HepG2 (cell line): ENCODE measurements around the gene MNX1. TPM values are rescaled to one million over a fixed set of nuclear protein-coding genes. Genes with fewer than 3 reads are reported as not detected.
A peak's percentile ranks its signal among the peaks of the same experiment; 100 is the strongest.

ENCODE experiments used
- ATAC-seq: fragments of 200-7000 bp; cut with Tn5 transposase; 3 replicates; pipeline ENCODE4 v1.9.1; 2020; ENCODE audit warnings: mild to moderate bottlenecking, moderate library complexity
- BruUV-seq: library from RNA; stranded (reverse); fragments of 400-500 nt; replicated peaks from 2 replicates; lab custom pipeline; 2021; lab: Mats Ljungman, UMichigan
- CTCF ChIA-PET: fragments of 300-600 bp; formaldehyde crosslinking; extraction: SDS; loops from one replicate; lab custom pipeline; 2021; ENCODE audit warnings: low total read pairs, inconsistent platforms, low intra/inter-chr PET ratio; lab: Yijun Ruan, JAX
- POLR2A ChIA-PET: fragments of 350-600 bp; sonication (Branson Sonifier 250); formaldehyde crosslinking; loops from one replicate; lab custom pipeline; 2020; ENCODE audit warnings: antibody characterized with exemption, inconsistent platforms; lab: Yijun Ruan, JAX
- DNase-seq: peaks from one replicate; pipeline ENCODE4 v3.0.0-alpha.2; 2015; ENCODE audit warnings: low spot score
- FAIRE-seq: peaks from 3 replicates; lab custom pipeline; 2011; peaks lifted over from hg19 to GRCh38; lab: Jason Lieb, UNC
- H2AFZ ChIP-seq: one replicate; pipeline ENCODE4 v1.6.1; 2011; ENCODE audit warnings: low read length, inconsistent platforms
- H3K27ac ChIP-seq: fragments of 300-600 bp; 3 replicates; pipeline ENCODE4 v1.8.0; 2011; ENCODE audit warnings: mixed run types, mild to moderate bottlenecking, mixed read lengths, low read length, inconsistent platforms; ENCODE audit not compliant: insufficient read depth; ENCODE audit errors: extremely low read length
- H3K27me3 ChIP-seq, 2 experiments: fragments of 200-600 bp in 1 of 2; 2 replicates in 1 of 2; 3 replicates in 1 of 2; pipeline versions ENCODE4 v1.6.0 to v1.8.0; 2011; ENCODE audit warnings: low read length in 2 of 2, mild to moderate bottlenecking in 2 of 2, moderate library complexity in 2 of 2, inconsistent platforms in 1 of 2; ENCODE audit not compliant: insufficient read depth in 2 of 2, control insufficient read depth in 1 of 2
- H3K36me3 ChIP-seq, 2 experiments: fragments of 200-600 bp in 1 of 2; replicated peaks in 1 of 2; 2 replicates in 1 of 2; 3 replicates in 1 of 2; pipeline versions ENCODE4 v1.5.1 to v1.8.0; 2011; ENCODE audit warnings: low read length in 2 of 2, inconsistent platforms in 1 of 2; ENCODE audit not compliant: insufficient read depth in 2 of 2, control insufficient read depth in 1 of 2
- H3K4me1 ChIP-seq: 2 replicates; pipeline ENCODE4 v1.5.1; 2012; ENCODE audit warnings: low read length, inconsistent platforms; ENCODE audit not compliant: insufficient read depth
- H3K4me2 ChIP-seq: 2 replicates; pipeline ENCODE4 v1.6.0; 2011; ENCODE audit warnings: low read depth, low read length, inconsistent platforms
- H3K4me3 ChIP-seq, 3 experiments: fragments of 200-600 bp in 1 of 3; sonication (generic), shearing (Covaris generic) in 1 of 3; replicated peaks in 1 of 3; 2 replicates each; pipeline ENCODE4 v1.5.1; 2011 to 2016; ENCODE audit warnings: low read length in 3 of 3, inconsistent platforms in 2 of 3, low read depth in 2 of 3, mild to moderate bottlenecking in 2 of 3, control low read depth in 1 of 3, mixed read lengths in 1 of 3; ENCODE audit not compliant: insufficient read depth in 1 of 3
- H3K79me2 ChIP-seq: one replicate; pipeline ENCODE4 v1.6.1; 2011; ENCODE audit warnings: low read length, inconsistent platforms; ENCODE audit not compliant: insufficient read depth
- H3K9ac ChIP-seq: 2 replicates; pipeline ENCODE4 v1.6.0; 2011; ENCODE audit warnings: mild to moderate bottlenecking, low read depth, low read length, inconsistent platforms; ENCODE audit not compliant: insufficient read depth
- H3K9me3 ChIP-seq: 2 replicates; pipeline ENCODE4 v1.5.1; 2012; ENCODE audit warnings: mild to moderate bottlenecking, low read length
- H4K20me1 ChIP-seq: 2 replicates; pipeline ENCODE4 v1.6.0; 2011; ENCODE audit warnings: inconsistent platforms, mild to moderate bottlenecking, low read length, moderate library complexity; ENCODE audit not compliant: insufficient read depth
- DZIP1 ChIP-seq: sonication (generic); formaldehyde crosslinking; IDR thresholded peaks from 2 replicates; pipeline ENCODE4 v1.5.0; 2020; ENCODE audit warnings: mild to moderate bottlenecking, missing genetic modification reagents
- ELF4 ChIP-seq: sonication (generic); formaldehyde crosslinking; IDR thresholded peaks from 2 replicates; pipeline ENCODE4 v1.5.0; 2020; ENCODE audit warnings: missing genetic modification reagents, mild to moderate bottlenecking, moderate library complexity, borderline replicate concordance
- ESRRA ChIP-seq: sonication (generic); formaldehyde crosslinking; IDR thresholded peaks from 2 replicates; pipeline ENCODE4 v1.5.1; 2020; ENCODE audit warnings: mild to moderate bottlenecking, low read depth, missing genetic modification reagents
- GTF3A ChIP-seq: sonication (generic); formaldehyde crosslinking; conservative IDR thresholded peaks from 2 replicates; pipeline ENCODE4 v1.4.0; 2020; ENCODE audit warnings: mild to moderate bottlenecking, missing genetic modification reagents
- MLLT10 ChIP-seq: sonication (generic); formaldehyde crosslinking; IDR thresholded peaks from 2 replicates; pipeline ENCODE4 v1.4.0; 2020; ENCODE audit warnings: missing genetic modification reagents
- TBX2 ChIP-seq: sonication (generic); formaldehyde crosslinking; IDR thresholded peaks from 2 replicates; pipeline ENCODE4 v1.5.0; 2020; ENCODE audit warnings: missing genetic modification reagents, mild to moderate bottlenecking, borderline replicate concordance
- TIGD3 ChIP-seq: sonication (generic); formaldehyde crosslinking; IDR thresholded peaks from 2 replicates; pipeline ENCODE4 v1.5.1; 2020; ENCODE audit warnings: mild to moderate bottlenecking, missing genetic modification reagents, borderline replicate concordance
- ZBTB49 ChIP-seq: sonication (generic); formaldehyde crosslinking; IDR thresholded peaks from 2 replicates; pipeline ENCODE4 v1.4.0; 2020; ENCODE audit warnings: missing genetic modification reagents, borderline replicate concordance
- ZNF543 ChIP-seq: sonication (generic); formaldehyde crosslinking; IDR thresholded peaks from 2 replicates; pipeline ENCODE4 v1.4.0; 2020; ENCODE audit warnings: mild to moderate bottlenecking, missing genetic modification reagents
- ZNF546 ChIP-seq: sonication (generic); formaldehyde crosslinking; conservative IDR thresholded peaks from 2 replicates; pipeline ENCODE4 v1.8.1; 2023; ENCODE audit warnings: mild to moderate bottlenecking, missing genetic modification reagents
- ZNF549 ChIP-seq: sonication (generic); formaldehyde crosslinking; IDR thresholded peaks from 2 replicates; pipeline ENCODE4 v1.5.0; 2020; ENCODE audit warnings: missing genetic modification reagents
- WGBS: methylation state at CpG from one replicate; pipeline ENCODE4 v1.1.6; 2017; ENCODE audit warnings: low lambda C conversion rate; 5-methylcytosine and 5-hydroxymethylcytosine counted together
- in situ Hi-C: cut with HindIII; loops from 2 replicates; pipeline ENCODE4 v1.10.0; 2017; ENCODE audit warnings: low pct_unique_long_range_greater_than_20kb; ENCODE audit not compliant: extremely low pct_ligation_motif_present
- intact Hi-C: fragments of 100-400 bp; cut with micrococcal nuclease; formaldehyde crosslinking; loops from one replicate; pipeline ENCODE4 v1.10.0; 2022; ENCODE audit not compliant: unreplicated experiment
- polyA plus RNA-seq, 8 experiments: library from polyadenylated mRNA; depleted of rRNA in 3 of 8; stranded (reverse) in 7 of 8; unstranded in 1 of 8; fragments of >200 nt; fragmentation: Illumina TruSeq in 4 of 8; extraction: Trizol in 4 of 8; gene quantifications; 2 replicates each; pipeline versions ENCODE4 v1.2.1 to v1.2.3, GENCODE V29; 2011 to 2016; ENCODE audit warnings: low read depth in 4 of 8, missing spikeins in 1 of 8, mixed read lengths in 1 of 8; ENCODE audit not compliant: insufficient read depth in 1 of 8
- total RNA-seq, 5 experiments: library from RNA; depleted of rRNA; stranded (reverse); fragments of >200 nt; fragmentation: Illumina TruSeq; extraction: Trizol; gene quantifications; 2 replicates each; pipeline ENCODE4 v1.2.3, GENCODE V29; 2016; ENCODE audit warnings: low read depth in 1 of 5

Gene MNX1
- total and polyA plus RNA-seq, 2 of the 13 experiments (the other 11 are each of a cell fraction or from before 2014, with no cell fraction given) = 0.94 to 6.1 TPM

- TF ChIP-seq MLLT10 (CRISPR knock-in tag) (no peak), ZNF543 (CRISPR knock-in tag) (no peak)
- TF ChIP-seq, all 625 proteins: peak for 0
- no peak for ATAC-seq
- POLR2A ChIA-PET = no interaction called here
Measured at GRCh38 chr7:157053118-157053517, 42.7 kb upstream of the MNX1 start.

GRCh38 chr7:157047148-157047547 is 36.7 kb upstream of the MNX1 start:
- Histone ChIP-seq H3K27ac (no peak overlapping the region), H3K79me2 (no peaks in the 10 kb centered on the region), H3K4me3 (no peak overlapping the region), H3K36me3 (no peaks in the 10 kb centered on the region), H4K20me1 (no peaks in the 10 kb centered on the region), H3K4me1 (no peaks in the 10 kb centered on the region), H2AFZ (no peak overlapping the region), H3K9ac (no peak overlapping the region), H3K27me3 (peaks cover 6 to 68% of the 10 kb centered on the region in 2 experiments), H3K4me2 (no peak overlapping the region), H3K9me3 (no peaks in the 10 kb centered on the region)
- BruUV-seq = no TSS peak
- POLR2A ChIA-PET = no interaction called here
- intact Hi-C loops (no loop called here), in situ Hi-C loops (no loop called here)
- CTCF ChIA-PET = no interaction called here
- WGBS = 17% methylated on average over 5 of the region's 6 CpGs
- FAIRE-seq = no peak
- no peak for DNase-seq
- ATAC-seq = peak; percentile 41; the same call in 1 of the 3 replicates
- TF ChIP-seq ZNF546 (CRISPR knock-in tag) (no peak), TBX2 (CRISPR knock-in tag) (no peak), ELF4 (CRISPR knock-in tag) (no peak), ZNF549 (CRISPR knock-in tag) (no peak), GTF3A (CRISPR knock-in tag) (no peak), TIGD3 (no peak), ESRRA (CRISPR knock-in tag) (no peak), ZBTB49 (CRISPR knock-in tag) (no peak), DZIP1 (CRISPR knock-in tag) (no peak)

More at GRCh38 chr7:157053118-157053517, 42.7 kb upstream of the MNX1 start:
- Histone ChIP-seq H3K4me1 (no peaks in the 10 kb centered on the region), H4K20me1 (no peaks in the 10 kb centered on the region), H3K36me3 (no peaks in the 10 kb centered on the region), H3K9ac (no peak overlapping the region), H2AFZ (no peak overlapping the region), H3K4me3 (no peak overlapping the region), H3K4me2 (no peak overlapping the region), H3K9me3 (no peaks in the 10 kb centered on the region), H3K27me3 (peaks cover 0 to 49% of the 10 kb centered on the region in 2 experiments; a peak in 4 of 5 replicates), H3K27ac (no peak overlapping the region), H3K79me2 (no peaks in the 10 kb centered on the region)
- intact Hi-C loops (no loop called here), in situ Hi-C loops (no loop called here)
- CTCF ChIA-PET = no interaction called here
- FAIRE-seq (no peak), DNase-seq (no peak)
- 55% methylated on average over 5 of the region's 5 CpGs for WGBS
- BruUV-seq = no TSS peak
